Superior temporal gyrus (tissue), 1 donor: ENCODE measurements around the gene TNS3.

ENCODE experiments used
- DNase-seq: peaks from one replicate; pipeline ENCODE4 v3.0.0-alpha.2; 2016; ENCODE audit errors: extremely low spot score

TNS3 gene

GRCh38 chr7:47428052-47428767 lies 153.7 kb downstream of the TNS3 start:
- DNase-seq: no peak

- DNase-seq: no peak
These were observed 154.8 kb downstream of the TNS3 start for GRCh38 chr7:47427051-47427643.

GRCh38 chr7:47424523-47424922 lies 157.4 kb downstream of the TNS3 start:
- DNase-seq: no peak

DNA sequence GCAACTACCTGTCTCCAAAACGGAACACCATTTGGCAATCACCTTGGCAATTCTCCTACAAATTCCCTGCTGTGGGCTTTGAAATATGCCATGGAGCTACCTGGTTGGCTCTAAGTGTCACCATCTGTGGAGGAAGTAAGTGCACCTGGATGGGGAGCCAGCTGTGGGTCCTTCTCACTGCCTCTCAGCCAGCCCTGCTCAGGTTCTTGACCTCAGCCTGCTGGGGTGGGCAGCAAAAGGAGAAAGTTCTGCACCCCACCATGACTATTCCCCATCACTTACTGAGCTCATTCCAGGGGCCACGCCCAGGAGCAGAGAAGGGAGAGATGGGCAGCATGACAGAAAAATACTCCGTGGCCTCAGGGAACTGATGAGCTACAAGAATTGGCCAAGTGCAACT lies 158.7 kb downstream of the TNS3 start:
- no peak for DNase-seq

GRCh38 chr7:47422611-47423010 lies 159.3 kb downstream of the TNS3 start:
- no peak for DNase-seq

DNA sequence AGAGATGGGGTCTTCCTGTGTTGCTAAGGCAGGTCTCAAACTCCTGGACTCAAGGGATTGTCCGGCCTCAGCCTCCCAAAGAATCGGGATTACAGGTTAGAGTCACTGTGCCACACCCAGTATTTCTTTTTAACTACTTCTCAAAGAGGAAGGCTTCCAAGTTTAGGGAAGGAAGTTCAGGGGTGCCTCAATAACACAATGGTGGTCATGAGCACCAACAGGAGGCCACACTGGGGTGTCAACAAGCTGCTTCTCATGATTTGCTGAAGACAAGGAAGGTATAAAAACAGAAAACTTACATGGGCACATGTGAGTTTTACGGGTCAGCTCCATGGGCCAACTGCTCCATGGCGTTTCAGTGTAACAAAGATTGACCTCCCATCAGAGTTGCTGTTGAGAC lies 160.5 kb downstream of the TNS3 start:
- no peak for DNase-seq

- no peak for DNase-seq
These were observed 161.7 kb downstream of the TNS3 start for GRCh38 chr7:47420122-47420780.

DNA sequence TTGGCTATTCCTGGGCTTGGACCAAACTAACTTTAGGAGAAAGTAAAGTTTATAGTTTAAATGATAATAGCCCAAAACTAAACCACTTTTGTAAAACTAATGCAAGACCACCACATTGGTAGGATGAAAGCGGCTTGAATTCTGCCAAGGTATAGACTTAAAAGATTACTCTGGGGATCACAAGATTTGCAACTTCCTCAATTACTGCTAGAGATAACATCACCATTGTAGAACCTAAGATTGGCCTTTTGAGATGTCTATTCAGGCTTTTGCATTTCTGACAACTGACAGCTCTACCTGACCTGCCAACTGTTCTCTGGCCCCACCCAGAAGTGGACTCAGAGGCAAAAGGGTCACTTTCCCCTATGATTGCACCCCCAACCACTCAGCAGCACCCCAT lies 162.4 kb downstream of the TNS3 start:
- no peak for DNase-seq

DNA sequence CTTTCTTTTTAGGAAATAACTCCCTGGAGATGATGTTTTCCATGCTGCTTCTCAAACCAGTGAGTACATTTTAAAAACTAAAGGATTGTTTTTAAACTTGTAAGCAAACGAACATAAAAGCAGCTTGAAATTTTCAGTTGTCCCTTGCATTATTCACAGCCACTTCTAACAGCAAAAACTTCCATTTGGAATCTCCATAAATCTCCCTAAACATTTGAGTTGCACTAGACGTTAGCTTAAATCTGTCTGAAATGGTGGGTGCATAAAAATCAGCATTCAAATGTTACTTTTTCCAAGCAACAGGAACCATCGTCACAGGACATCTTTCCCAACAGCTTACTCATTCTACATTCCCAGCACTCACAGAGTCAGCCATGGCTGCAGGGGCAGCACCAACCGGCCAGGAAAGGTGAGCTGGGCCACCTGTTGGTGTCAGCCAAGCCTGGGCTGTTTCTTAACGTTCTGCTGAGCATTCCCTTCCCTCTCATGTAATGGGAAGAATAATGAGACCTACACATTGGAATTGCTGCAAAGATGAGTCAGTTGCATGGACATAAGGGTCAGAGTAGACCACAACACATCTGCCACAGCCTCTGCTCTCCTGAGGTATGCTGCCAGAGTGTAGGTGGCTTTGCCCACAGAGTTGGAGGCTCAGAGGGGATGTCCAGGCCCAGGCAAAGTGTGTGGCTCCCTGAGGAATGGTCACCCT lies 163.2 kb downstream of the TNS3 start:
- no peak for DNase-seq

DNA sequence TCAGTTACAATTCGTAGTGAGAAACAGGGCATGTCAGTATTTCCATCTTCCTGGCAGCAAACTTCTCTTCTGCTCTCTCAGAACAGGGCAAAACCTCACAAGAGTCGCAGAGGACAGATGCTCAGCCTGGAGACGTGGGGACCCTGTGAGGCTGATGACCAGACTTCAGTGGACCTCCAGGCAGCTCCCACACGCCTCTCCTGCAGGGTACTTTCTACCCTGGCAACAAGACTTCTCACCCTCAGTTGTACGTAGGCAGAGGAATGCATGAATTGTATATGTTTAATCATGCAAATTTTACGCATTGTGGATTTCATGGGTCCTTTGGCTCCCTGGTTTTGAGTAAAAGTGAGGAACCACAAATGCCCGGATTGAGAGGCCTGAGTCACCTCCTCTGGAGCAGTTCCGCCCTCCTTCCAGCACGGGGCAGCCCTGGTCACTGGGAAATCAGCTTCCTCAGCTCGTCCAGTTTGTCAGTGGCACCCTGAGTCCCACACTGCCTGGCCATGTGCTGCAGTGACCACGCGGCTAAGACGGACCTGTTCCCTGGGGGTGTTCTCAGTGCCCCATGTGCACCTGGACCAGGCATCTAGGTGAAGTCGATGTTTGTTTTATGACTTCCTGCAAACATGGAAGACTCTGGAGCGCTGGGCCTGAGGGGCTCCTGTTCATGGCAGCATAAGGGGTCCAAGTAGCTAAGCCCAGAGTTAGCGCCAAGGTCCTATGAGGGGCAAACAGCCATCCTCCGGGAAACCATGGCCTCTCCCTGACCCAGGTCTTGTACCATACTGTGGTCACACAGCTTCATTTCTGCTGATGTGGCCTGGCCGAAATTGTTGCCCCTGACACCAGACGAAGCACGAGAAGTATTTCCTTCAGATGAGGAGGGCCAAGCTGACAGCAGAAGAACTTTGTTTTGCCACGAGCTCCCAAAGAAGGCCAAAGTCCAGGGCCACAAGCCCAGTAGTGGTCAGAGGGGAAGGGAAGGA lies 165.1 kb downstream of the TNS3 start:
- no peak for DNase-seq

- no peak for DNase-seq
These were observed 166.3 kb downstream of the TNS3 start for GRCh38 chr7:47415318-47416212.

DNA sequence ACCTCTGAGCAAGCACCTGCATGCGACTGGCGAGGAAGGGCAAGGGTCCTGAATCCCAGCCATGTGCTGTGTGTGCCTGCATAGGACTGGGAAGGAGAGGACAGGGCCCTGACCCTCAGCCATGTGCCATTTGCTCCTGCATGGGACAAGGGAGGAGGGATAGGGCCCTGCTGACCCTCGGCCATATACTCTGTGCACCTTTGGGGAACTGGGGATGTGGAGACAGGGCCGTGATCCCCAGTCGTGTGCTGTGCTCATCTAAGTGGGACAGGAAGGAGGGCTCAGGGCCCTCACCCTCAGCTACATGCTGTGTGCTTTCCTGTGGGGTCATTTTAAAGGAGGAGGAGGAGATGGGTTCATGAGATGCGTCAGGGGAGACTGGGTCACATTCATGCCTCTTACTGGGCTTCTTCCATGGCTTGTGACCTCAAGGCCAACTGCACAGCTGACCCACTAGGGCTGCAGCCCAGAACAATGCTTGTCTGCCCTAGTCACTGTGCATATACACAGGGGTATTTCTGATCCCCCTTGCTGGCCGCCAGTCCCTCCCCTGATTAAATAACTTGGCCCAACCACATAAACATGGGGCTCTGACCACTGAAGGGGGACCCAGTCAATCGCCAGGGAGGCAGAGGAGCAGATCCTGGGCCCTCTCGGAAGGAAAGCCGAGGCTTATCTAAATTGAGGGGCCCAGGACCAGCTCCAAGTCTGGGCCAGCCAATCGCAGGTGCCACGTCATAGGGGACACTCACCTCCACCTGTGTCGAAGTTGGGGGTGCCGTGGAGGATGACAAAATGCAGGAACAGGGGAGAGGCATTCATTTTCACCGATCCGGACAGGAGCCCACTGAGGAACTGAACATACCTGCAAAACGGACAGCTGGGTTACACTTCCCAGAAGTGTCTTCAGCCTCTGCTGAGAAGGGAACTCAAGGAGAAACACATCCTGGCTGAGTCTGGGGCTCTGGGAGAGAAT lies 167.3 kb downstream of the TNS3 start:
- no peak for DNase-seq

- DNase-seq: no peak
These were observed 168.2 kb downstream of the TNS3 start for GRCh38 chr7:47413526-47414341.

- no peak for DNase-seq
These were observed 170.0 kb downstream of the TNS3 start for GRCh38 chr7:47411901-47412300.

DNA sequence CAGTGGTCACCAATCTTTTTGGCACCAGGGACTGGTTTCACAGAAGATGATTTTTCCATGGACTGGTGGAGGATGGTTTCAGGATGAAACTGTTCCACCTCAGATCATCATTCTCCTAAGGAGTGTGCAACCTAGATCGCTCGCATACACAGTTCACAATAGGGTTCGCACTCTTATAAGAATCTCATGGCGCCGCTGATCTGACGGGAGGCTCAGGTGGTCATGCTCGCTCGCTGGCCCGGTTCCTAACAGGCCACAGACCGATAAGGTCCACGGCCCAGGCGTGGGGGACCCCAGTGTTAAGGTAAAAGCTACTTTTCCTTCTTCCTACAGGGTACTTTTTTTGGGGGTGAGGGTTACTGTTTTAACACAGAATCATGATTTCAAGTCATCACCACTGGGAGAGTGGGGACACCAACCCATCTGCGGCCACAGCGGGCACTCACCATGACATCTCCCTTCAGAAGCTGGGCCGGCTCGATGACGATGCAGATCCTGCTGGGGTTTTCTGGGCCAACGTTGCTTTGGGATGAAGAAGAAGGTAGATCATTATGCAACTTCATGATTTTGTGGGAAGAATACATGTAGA lies 170.5 kb downstream of the TNS3 start:
- DNase-seq: no peak

- no peak for DNase-seq
These were observed 173.2 kb downstream of the TNS3 start for GRCh38 chr7:47408675-47409074.

- DNase-seq: no peak
These were observed 173.9 kb downstream of the TNS3 start for GRCh38 chr7:47407821-47408674.
